RWPE2 (cell line): Measurements from ENCODE around the gene H6PD.

Experiments used
- ATAC-seq: fragments of 200-7000 bp; cut with Tn5 transposase; 3 replicates; pipeline ENCODE4 v1.9.1; 2021; ENCODE audit warnings: low read depth
- DNase-seq: peaks from one replicate; pipeline ENCODE4 v3.0.0-alpha.2; 2020; ENCODE audit warnings: low spot score
- H3K27ac ChIP-seq: fragments of 450-650 bp; 2 replicates; pipeline ENCODE4 v1.5.1; 2017; ENCODE audit warnings: mild to moderate bottlenecking; ENCODE audit not compliant: poor library complexity, severe bottlenecking
- H3K27me3 ChIP-seq: fragments of 250-450 bp; sonication (Bioruptor Pico); 2 replicates; pipeline ENCODE4 v1.5.1; 2021; ENCODE audit warnings: mild to moderate bottlenecking, moderate library complexity; ENCODE audit not compliant: insufficient read depth, poor library complexity, severe bottlenecking
- H3K36me3 ChIP-seq: fragments of 250-450 bp; sonication (Bioruptor Pico); 2 replicates; pipeline ENCODE4 v1.5.1; 2020; ENCODE audit warnings: low read depth, mild to moderate bottlenecking, moderate library complexity
- H3K4me1 ChIP-seq: fragments of 250-450 bp; sonication (Bioruptor Pico); 2 replicates; pipeline ENCODE4 v1.5.1; 2021; ENCODE audit warnings: mild to moderate bottlenecking, moderate library complexity; ENCODE audit not compliant: insufficient read depth, poor library complexity, severe bottlenecking
- H3K4me3 ChIP-seq: fragments of 250-450 bp; sonication (Bioruptor Pico); 2 replicates; pipeline ENCODE4 v1.5.1; 2021; ENCODE audit warnings: mild to moderate bottlenecking, moderate library complexity; ENCODE audit not compliant: severe bottlenecking
- H3K9me3 ChIP-seq: fragments of 250-450 bp; sonication (Bioruptor Pico); 2 replicates; pipeline ENCODE4 v1.5.1; 2021; ENCODE audit warnings: mild to moderate bottlenecking, moderate library complexity; ENCODE audit not compliant: severe bottlenecking
- CTCF ChIP-seq: fragments of 450-650 bp; IDR thresholded peaks from one replicate; pipeline ENCODE4 v1.5.1; 2017; ENCODE audit warnings: mild to moderate bottlenecking, moderate library complexity; ENCODE audit not compliant: poor library complexity, severe bottlenecking

Gene H6PD

GRCh38 chr1:9218917-9219316 lies 15.7 kb upstream of the H6PD start:
- Histone ChIP-seq H3K27me3 (no peaks in the 10 kb centered on the region), H3K4me1 (no peaks in the 10 kb centered on the region), H3K9me3 (no peaks in the 10 kb centered on the region), H3K36me3 (no peaks in the 10 kb centered on the region), H3K27ac (no peak overlapping the region), H3K4me3 (no peak overlapping the region)
- no peak for DNase-seq
- no peak for ATAC-seq
- TF ChIP-seq CTCF = no peak

DNA sequence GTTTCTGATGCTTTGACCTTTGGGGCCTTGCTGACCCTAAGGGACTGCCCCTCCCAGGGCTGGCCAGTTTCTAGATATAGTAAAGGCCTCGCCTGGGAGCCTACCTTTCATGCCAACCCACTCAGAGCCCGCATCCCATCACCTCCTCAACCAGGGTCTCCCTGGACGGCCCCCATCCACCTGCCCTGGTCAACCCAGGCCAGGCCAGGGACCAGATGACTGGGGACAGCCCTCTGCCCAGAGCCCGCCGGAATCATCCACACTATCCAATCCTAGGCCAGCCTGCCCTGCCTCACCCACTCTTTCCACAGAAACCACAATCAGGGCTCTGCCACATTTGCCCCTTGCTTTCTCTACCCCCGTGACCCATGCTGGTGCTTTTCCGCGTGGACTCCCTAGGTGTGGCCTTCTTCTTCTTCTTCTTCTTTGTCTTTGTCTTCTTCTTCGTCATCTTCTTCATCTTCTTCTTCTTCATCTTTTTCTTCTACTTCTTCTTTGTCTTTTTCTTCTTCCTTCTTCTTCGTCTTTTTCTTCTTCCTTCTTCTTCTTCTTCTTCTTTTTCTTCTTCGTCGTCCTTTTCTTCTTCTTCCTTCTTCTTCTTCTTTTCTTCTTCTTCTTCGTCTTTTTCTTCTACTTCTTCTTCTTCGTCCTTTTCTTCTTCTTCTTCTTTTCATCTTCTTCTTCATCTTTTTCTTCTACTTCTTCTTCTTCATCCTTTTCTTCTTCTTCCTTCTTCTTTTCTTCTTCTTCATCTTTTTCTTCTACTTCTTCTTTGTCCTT lies 11.5 kb upstream of the H6PD start:
- H3K27me3 ChIP-seq = no peaks in the 10 kb centered on the region
- H3K4me1 ChIP-seq = no peaks in the 10 kb centered on the region
- TF ChIP-seq CTCF = no peak
- no peak for ATAC-seq
- no peak overlapping the region for H3K4me3 ChIP-seq
- no peak for DNase-seq
- H3K36me3 ChIP-seq = no peaks in the 10 kb centered on the region
- H3K9me3 ChIP-seq = no peaks in the 10 kb centered on the region
- H3K27ac ChIP-seq = no peak overlapping the region

DNA sequence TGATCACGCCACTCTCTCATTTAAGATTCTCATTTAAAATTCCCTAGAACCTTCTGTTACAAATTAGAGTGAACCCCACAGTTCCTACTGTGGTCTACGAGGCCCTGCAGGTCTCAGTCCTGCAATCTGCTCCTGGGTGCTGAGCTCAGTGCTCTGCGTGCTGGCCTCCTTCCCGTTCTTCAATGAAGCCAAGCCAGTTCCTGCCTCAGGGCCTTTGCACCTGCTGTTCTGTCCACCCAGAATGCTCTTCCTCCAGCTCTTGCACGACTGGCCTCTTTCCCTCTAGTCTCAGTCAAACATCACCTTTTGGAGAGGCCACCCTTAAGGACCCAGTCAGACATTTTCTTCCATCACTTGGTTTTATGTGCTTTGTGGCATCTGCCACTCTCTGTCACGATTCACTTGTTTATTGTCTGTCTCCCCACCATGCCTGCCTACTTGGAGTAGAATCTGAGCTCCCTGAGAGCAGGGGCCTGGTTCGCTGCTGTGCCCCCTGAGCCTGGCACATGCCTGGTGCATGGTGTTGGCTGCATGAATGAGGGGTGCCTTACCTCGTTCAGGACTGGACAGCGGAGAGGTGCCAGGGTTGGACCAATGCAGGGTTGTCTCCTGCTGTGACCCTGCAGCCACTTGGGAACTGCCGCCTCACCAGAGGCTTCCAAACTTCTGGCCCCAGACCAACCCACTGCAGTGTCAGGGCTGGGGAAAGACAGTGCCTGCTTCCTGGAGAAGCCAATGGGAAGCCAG lies 9.7 kb upstream of the H6PD start:
- Histone ChIP-seq H3K4me3 (no peak overlapping the region), H3K36me3 (no peaks in the 10 kb centered on the region), H3K9me3 (no peaks in the 10 kb centered on the region), H3K4me1 (peaks cover 6% of the 10 kb centered on the region), H3K27me3 (no peaks in the 10 kb centered on the region), H3K27ac (no peak overlapping the region)
- ATAC-seq (no peak), DNase-seq (no peak)
- no peak for TF ChIP-seq CTCF

DNA sequence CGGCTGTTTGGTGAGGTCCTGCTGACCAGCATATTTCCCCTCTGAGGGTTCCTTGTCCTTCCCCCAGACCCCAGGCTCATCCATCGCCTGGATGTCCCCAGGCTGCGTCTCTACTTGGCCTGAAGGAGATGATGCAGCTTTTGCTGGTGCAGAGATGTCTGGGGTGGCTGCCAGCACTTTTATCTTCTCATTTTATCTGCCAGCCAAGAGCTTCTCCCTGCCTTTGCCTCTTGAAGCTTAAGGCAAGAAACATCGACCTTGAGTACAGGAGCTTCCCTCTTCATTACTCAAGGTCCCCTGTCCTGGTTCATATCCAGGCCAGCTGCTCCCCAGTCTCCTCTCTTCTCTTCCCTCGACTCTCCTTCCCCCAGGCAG lies 9.2 kb upstream of the H6PD start:
- H3K36me3 ChIP-seq = no peaks in the 10 kb centered on the region
- TF ChIP-seq CTCF = no peak
- ATAC-seq (no peak), DNase-seq (no peak)
- H3K4me1 ChIP-seq = peaks cover 6% of the 10 kb centered on the region
- no peak overlapping the region for H3K27ac ChIP-seq
- H3K9me3 ChIP-seq = no peaks in the 10 kb centered on the region
- H3K27me3 ChIP-seq = no peaks in the 10 kb centered on the region
- no peak overlapping the region for H3K4me3 ChIP-seq

- no peaks in the 10 kb centered on the region for H3K27me3 ChIP-seq
- peaks cover 18% of the 10 kb centered on the region for H3K4me1 ChIP-seq
- H3K27ac ChIP-seq = peak overlapping the region; percentile 55
- no peaks in the 10 kb centered on the region for H3K9me3 ChIP-seq
- no peak overlapping the region for H3K4me3 ChIP-seq
- no peak for TF ChIP-seq CTCF
- DNase-seq = no peak
- no peaks in the 10 kb centered on the region for H3K36me3 ChIP-seq
- ATAC-seq = peak; percentile 72
These were observed 6.0 kb upstream of the H6PD start for GRCh38 chr1:9228609-9229008.
